Panc1 (cell line): Measurements from ENCODE around the gene GDF11. TPM values are rescaled to one million over a fixed set of nuclear protein-coding genes. Genes with fewer than 3 reads are reported as not detected.

Experiments
- ATAC-seq: fragments of 200-7000 bp; cut with Tn5 transposase; 2 replicates; pipeline ENCODE4 v1.9.1; 2020; ENCODE audit warnings: mild to moderate bottlenecking, moderate library complexity
- BruUV-seq: library from RNA; stranded (reverse); fragments of 400-500 nt; replicated peaks from 2 replicates; lab custom pipeline; 2021; lab: Mats Ljungman, UMichigan
- CTCF ChIA-PET: fragments of 300-600 bp; sonication (Branson Sonifier 250); formaldehyde crosslinking; loops from one replicate; lab custom pipeline; 2022; ENCODE audit warnings: antibody characterized with exemption; lab: Charles Lee
- POLR2A ChIA-PET: fragments of 300-600 bp; sonication (Branson Sonifier 250); formaldehyde crosslinking; loops from one replicate; lab custom pipeline; 2022; ENCODE audit warnings: antibody characterized with exemption; lab: Charles Lee
- DNase-seq: peaks from one replicate; pipeline ENCODE4 v3.0.0-alpha.2; 2010; ENCODE audit warnings: low read depth, low spot score
- H3K27ac ChIP-seq: 2 replicates; pipeline ENCODE4 v1.5.1; 2011; ENCODE audit warnings: mild to moderate bottlenecking, low read length, inconsistent platforms
- H3K27me3 ChIP-seq: fragments of 200-500 bp; sonication (Bioruptor generic); 2 replicates; pipeline ENCODE4 v1.6.0; 2014; ENCODE audit warnings: low read length, inconsistent platforms; ENCODE audit not compliant: control insufficient read depth, insufficient read depth
- H3K36me3 ChIP-seq: fragments of 200-500 bp; sonication (Bioruptor generic); 2 replicates; pipeline ENCODE4 v1.5.1; 2014; ENCODE audit warnings: inconsistent platforms, mild to moderate bottlenecking, low read length, moderate library complexity; ENCODE audit not compliant: control insufficient read depth, insufficient read depth
- H3K4me1 ChIP-seq: 2 replicates; pipeline ENCODE4 v1.5.1; 2011; ENCODE audit warnings: inconsistent platforms, mild to moderate bottlenecking, low read length, moderate library complexity; ENCODE audit not compliant: control insufficient read depth, insufficient read depth
- H3K4me3 ChIP-seq, 2 experiments: 2 replicates each; pipeline ENCODE4 v1.5.1; 2011 to 2012; ENCODE audit warnings: low read depth in 2 of 2, low read length in 2 of 2, mild to moderate bottlenecking in 2 of 2, inconsistent platforms in 1 of 2, moderate library complexity in 1 of 2
- H3K9me3 ChIP-seq: fragments of 200-500 bp; sonication (Bioruptor generic); 2 replicates; pipeline ENCODE4 v1.5.1; 2014; ENCODE audit warnings: low read depth, mild to moderate bottlenecking, inconsistent platforms, low read length, moderate library complexity; ENCODE audit not compliant: control insufficient read depth, insufficient read depth
- CTCF ChIP-seq: fragments of 450-650 bp; IDR thresholded peaks from 2 replicates; pipeline ENCODE4 v1.5.1; 2017; ENCODE audit warnings: mild to moderate bottlenecking
- POLR2AphosphoS5 ChIP-seq: IDR thresholded peaks from 2 replicates; pipeline ENCODE4 v1.6.1; 2012; ENCODE audit warnings: mild to moderate bottlenecking, low read depth, low read length, moderate library complexity
- REST ChIP-seq, 2 experiments: IDR thresholded peaks; 2 replicates each; pipeline ENCODE4 v1.6.1; 2011 to 2012; ENCODE audit warnings: low read depth in 2 of 2, control low read depth in 1 of 2, low read length in 1 of 2, mild to moderate bottlenecking in 1 of 2, moderate library complexity in 1 of 2; ENCODE audit not compliant: insufficient read depth in 1 of 2
- SIN3A ChIP-seq: IDR thresholded peaks from 2 replicates; pipeline ENCODE4 v1.6.1; 2012; ENCODE audit warnings: low read depth, mild to moderate bottlenecking, low read length, moderate library complexity, borderline replicate concordance; ENCODE audit not compliant: insufficient read depth
- TCF7L2 ChIP-seq: IDR thresholded peaks from 2 replicates; pipeline ENCODE4 v1.6.1; 2011; ENCODE audit warnings: mild to moderate bottlenecking, low read depth, low read length, inconsistent platforms
- in situ Hi-C: cut with HindIII; loops from 2 replicates; pipeline ENCODE4 v1.10.0; 2016; ENCODE audit warnings: low sequenced_read_pairs, low pct_unique_long_range_greater_than_20kb
- intact Hi-C: fragments of 100-400 bp; cut with micrococcal nuclease; formaldehyde crosslinking; loops from one replicate; pipeline ENCODE4 v1.10.0; 2022; ENCODE audit not compliant: unreplicated experiment
- total RNA-seq: library from RNA; stranded (reverse); gene quantifications from one replicate; pipeline ENCODE4 v1.2.1, GENCODE V29; 2021; ENCODE audit not compliant: unreplicated experiment

The GDF11 gene
- total RNA-seq, 1 experiment from 2014 or later, result 11.8 TPM

- TF ChIP-seq CTCF, result peak; percentile 68
- TF ChIP-seq SIN3A, result no peak
- Histone ChIP-seq H3K27ac (no peak overlapping the region), H3K36me3 (peaks cover 48% of the 10 kb centered on the region), H3K4me1 (0 out of 2 replicates have a peak, but pooled peaks cover 3% of the 10 kb centered on the region), H3K27me3 (no peaks in the 10 kb centered on the region), H3K9me3 (no peaks in the 10 kb centered on the region), H3K4me3 (no peak overlapping the region)
- in situ Hi-C loops (no loop called here), intact Hi-C loops (loop anchor here (2.0 kb wide), 1 partner anchor 58 kb away; no protein-coding TSS in a partner anchor)
- ATAC-seq (no peak; the same call in 1 of the 2 replicates), DNase-seq (no peak)
- ChIA-PET CTCF (interaction anchor here (1.4 kb wide), 1 partner anchor 58 kb away, joined by 7 read pairs; no protein-coding TSS in a partner anchor), POLR2A (interaction anchor here (0.7 kb wide), 1 partner anchor 21 kb away, joined by 3 read pairs; the partner anchor contains the start of gene ORMDL2)
- TSS peak; percentile 23 for BruUV-seq
These were observed 54.1 kb downstream of the GDF11 start for GRCh38 chr12:55797068-55797467.

- no peak overlapping the region for H3K27ac ChIP-seq
- in situ Hi-C loops (no loop called here), intact Hi-C loops (loop anchor here (2.0 kb wide), 1 partner anchor 59 kb away; no protein-coding TSS in a partner anchor)
- POLR2A ChIA-PET, result interaction anchor here (0.7 kb wide), 1 partner anchor 20 kb away, joined by 3 read pairs; the partner anchor contains the start of gene ORMDL2
- no TSS peak for BruUV-seq
- H3K36me3 ChIP-seq, result peaks cover 51% of the 10 kb centered on the region
- no peaks in the 10 kb centered on the region for H3K27me3 ChIP-seq
- CTCF ChIA-PET, result interaction anchor here (1.4 kb wide), 1 partner anchor 59 kb away, joined by 7 read pairs; no protein-coding TSS in a partner anchor
- ATAC-seq (no peak), DNase-seq (no peak)
- TF ChIP-seq POLR2AphosphoS5 (no peak), CTCF (no peak), SIN3A (no peak), TCF7L2 (no peak), REST (IDR thresholded peaks at IDR 0.05; ENCODE audit: insufficient read depth in 1 of 2, low read depth in 2 of 2, low read length in 1 of 2) (no peak)
- H3K4me1 ChIP-seq, result 0 out of 2 replicates have a peak, but pooled peaks cover 3% of the 10 kb centered on the region
- no peaks in the 10 kb centered on the region for H3K9me3 ChIP-seq
- no peak overlapping the region for H3K4me3 ChIP-seq
These were observed 54.6 kb downstream of the GDF11 start for GRCh38 chr12:55797550-55797949.

Other genes with a start within 250 kb of the GDF11 start
- gene OR6C4, start 193.5 kb upstream of the GDF11 start, total RNA-seq, result not detected
- not detected for gene OR2AP1, start 170.7 kb upstream of the GDF11 start, total RNA-seq
- not detected for gene OR10P1, start 106.2 kb upstream of the GDF11 start, total RNA-seq
- gene ITGA7, start 35.2 kb upstream of the GDF11 start, total RNA-seq, result 2.5 TPM
- 87.3 TPM for gene BLOC1S1, start 27.1 kb upstream of the GDF11 start, total RNA-seq
- gene RDH5, start 22.7 kb upstream of the GDF11 start, total RNA-seq, result 2.8 TPM
- 879 TPM for gene CD63, start 14.1 kb upstream of the GDF11 start, total RNA-seq
- gene SARNP, start 74.6 kb downstream of the GDF11 start, total RNA-seq, result 69.3 TPM
- gene ORMDL2, start 74.9 kb downstream of the GDF11 start, total RNA-seq, result 59.6 TPM
- gene DNAJC14, start 86.5 kb downstream of the GDF11 start, total RNA-seq, result 51.9 TPM
- gene MMP19, start 99.8 kb downstream of the GDF11 start, total RNA-seq, result 0.05 TPM
- 32.2 TPM for gene PYM1, start 184.8 kb downstream of the GDF11 start, total RNA-seq
- 7.6 TPM for gene DGKA, start 188.0 kb downstream of the GDF11 start, total RNA-seq
- 1.2 TPM for gene PMEL, start 222.9 kb downstream of the GDF11 start, total RNA-seq
- 72.9 TPM for gene CDK2, start 223.7 kb downstream of the GDF11 start, total RNA-seq
- gene RAB5B, start 231.0 kb downstream of the GDF11 start, total RNA-seq, result 102 TPM